ENCODE measurements around the gene SCP2. TPM values are rescaled to one million over a fixed set of nuclear protein-coding genes. Genes with fewer than 3 reads are reported as not detected.
A peak's percentile ranks its signal among the peaks of the same experiment; 100 is the strongest.

The SCP2 gene
- total and polyA plus RNA-seq, 2 of the 4 experiments (the other 2 are of a cell fraction): 70.4 to 83.1 TPM

DNA sequence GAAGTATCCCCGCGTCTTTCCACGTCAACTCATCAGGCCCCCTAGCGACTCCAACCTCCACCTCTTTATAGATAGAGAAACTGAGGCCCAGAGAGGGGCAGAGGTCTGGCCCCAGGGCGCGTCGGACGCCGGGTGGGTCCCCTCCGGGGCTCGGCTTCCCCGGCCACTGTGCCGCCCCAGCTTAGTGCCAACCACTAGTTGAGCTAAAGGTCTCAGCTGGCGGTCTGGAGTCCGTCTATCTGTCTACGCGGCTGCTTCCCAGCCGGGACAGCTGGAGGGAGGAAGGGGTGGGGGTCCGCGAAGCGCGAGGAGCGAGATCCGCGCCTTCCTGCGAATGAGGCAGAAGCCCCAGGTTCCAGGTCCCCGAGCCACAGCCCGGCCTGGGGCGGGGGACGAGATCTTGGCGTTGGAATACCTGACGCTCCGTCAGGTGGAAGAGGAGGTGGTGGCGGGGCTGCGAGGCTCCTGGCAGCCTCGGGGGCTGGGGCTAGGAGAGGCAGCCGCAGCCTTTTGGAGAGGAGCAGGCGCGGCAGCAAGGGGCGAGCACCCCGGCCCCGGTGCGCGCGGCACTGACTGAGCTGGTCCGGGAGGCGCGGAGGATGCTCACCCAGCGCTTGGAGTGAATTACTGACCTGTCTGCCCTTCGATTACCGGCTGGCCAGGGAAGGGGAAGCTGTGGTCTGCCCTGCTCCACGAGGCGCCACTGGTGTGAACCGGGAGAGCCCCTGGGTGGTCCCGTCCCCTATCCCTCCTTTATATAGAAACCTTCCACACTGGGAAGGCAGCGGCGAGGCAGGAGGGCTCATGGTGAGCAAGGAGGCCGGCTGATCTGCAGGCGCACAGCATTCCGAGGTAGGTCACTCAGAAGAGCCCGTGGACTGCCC is 135.9 kb downstream of the SCP2 start (continued):
- TF ChIP-seq FOS (IDR thresholded peaks at IDR 0.05; ENCODE audit: low read depth, low read length): no peak
- no peak for TF ChIP-seq MAZ (IDR thresholded peaks at IDR 0.05; ENCODE audit: borderline replicate concordance, low read depth, low read length)

DNA sequence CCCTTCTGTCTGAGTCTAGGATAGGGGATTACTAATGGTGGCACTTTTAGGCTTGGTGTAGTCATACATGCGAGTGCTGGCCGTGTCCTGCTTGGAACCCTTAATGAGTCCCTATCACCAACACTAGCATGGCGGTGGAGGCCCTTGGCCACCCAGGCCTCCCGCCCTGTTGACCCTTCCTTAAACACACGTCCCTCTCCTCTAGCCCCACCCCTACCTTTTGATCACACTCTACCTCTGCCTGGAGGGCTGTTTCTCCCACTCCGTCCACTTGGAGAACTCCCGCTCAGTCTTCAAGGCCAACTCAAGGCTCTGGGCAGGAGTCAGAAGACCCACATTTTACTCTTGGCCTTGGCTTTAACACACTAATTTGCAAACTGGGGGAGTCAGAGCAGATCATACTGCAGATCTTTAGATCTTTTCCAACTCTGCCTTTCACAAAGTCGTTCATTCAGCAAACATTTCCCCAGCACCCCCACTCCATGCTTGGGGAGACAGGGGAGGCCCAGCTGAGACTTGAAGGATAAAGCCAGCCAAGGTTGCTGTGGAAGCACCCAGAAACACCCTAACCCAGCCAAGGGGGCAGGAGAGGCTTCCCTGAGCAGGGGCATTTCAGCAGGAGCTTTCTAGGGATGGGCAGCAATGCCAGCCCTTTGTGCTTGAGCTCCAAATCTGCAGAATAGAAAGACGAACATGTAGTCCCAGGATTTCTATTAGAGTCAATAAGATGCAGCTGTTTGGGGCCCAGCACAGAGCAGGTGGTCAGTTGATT is 136.9 kb downstream of the SCP2 start:
- Histone ChIP-seq H3K18ac (ENCODE audit: low read depth, low read length) (no peak overlapping the region), H2BK15ac (ENCODE audit: low read depth, low read length) (no peak overlapping the region), H2AFZ (replicated peaks; ENCODE audit: low read length, poor library complexity) (no peak overlapping the region), H4K5ac (ENCODE audit: low read depth, low read length) (no peak overlapping the region), H3K56ac (ENCODE audit: extremely low read depth, insufficient read depth, low read length) (no peak overlapping the region), H3K4me3 (ENCODE audit: insufficient read depth, low read depth, low read length) (no peak overlapping the region), H3K23ac (ENCODE audit: low read depth, low read length) (no peak overlapping the region; the same call in 1 of the 2 replicates), H3K4me2 (ENCODE audit: low read depth, low read length) (no peak overlapping the region), H3K9ac (ENCODE audit: low read depth, low read length) (no peak overlapping the region), H3K14ac (replicated peaks; ENCODE audit: low read depth, low read length) (no peak overlapping the region), H3K27ac (ENCODE audit: insufficient read depth, low read length) (no peak overlapping the region), H4K91ac (ENCODE audit: insufficient read depth, low read depth, low read length) (no peak overlapping the region), H3K36me3 (ENCODE audit: control insufficient read depth, insufficient read depth, low read length) (peaks cover 1% of the 10 kb centered on the region; the same call in 1 of the 2 replicates), H2BK120ac (ENCODE audit: low read depth, low read length) (no peak overlapping the region; the same call in 1 of the 2 replicates), H2AK5ac (ENCODE audit: low read depth, low read length) (peak overlapping the region; percentile 60), H3K79me1 (ENCODE audit: low read depth in 1 of 2, low read length in 2 of 2) (peaks cover 0 to 6% of the 10 kb centered on the region in 2 experiments; a peak in 1 of 4 replicates), H3K9me3 (ENCODE audit: control insufficient read depth, insufficient read depth, low read length) (no peaks in the 10 kb centered on the region), H2BK5ac (ENCODE audit: low read depth, low read length, poor library complexity, severe bottlenecking) (no peak overlapping the region), H3K9me1 (ENCODE audit: insufficient read depth, low read length) (peaks cover 7% of the 10 kb centered on the region; the same call in 1 of the 2 replicates), H4K20me1 (ENCODE audit: insufficient read depth, low read length) (no peaks in the 10 kb centered on the region), H2BK20ac (ENCODE audit: low read depth, low read length) (no peak overlapping the region), H4K8ac (ENCODE audit: low read depth in 2 of 2, low read length in 2 of 2) (no peak overlapping the region), H2AK9ac (replicated peaks; ENCODE audit: low read depth, low read length, poor library complexity) (no peak overlapping the region), H3K4me1 (ENCODE audit: control insufficient read depth, insufficient read depth, low read length) (peaks cover 13% of the 10 kb centered on the region), H3K27me3 (ENCODE audit: control insufficient read depth, insufficient read depth, low read length) (peaks cover 2% of the 10 kb centered on the region; the same call in 1 of the 2 replicates), H3K4ac (ENCODE audit: low read depth, low read length) (no peak overlapping the region; the same call in 1 of the 2 replicates)
- intact Hi-C loops (cut with micrococcal nuclease) (loop anchor here (5.0 kb wide), 2 partner anchors 118 to 133 kb away; partner anchors contain the start of gene CPT2), dilution Hi-C loops (cut with HindIII; ENCODE audit: low sequenced_read_pairs, unreplicated experiment) (no loop called here), in situ Hi-C loops (cut with MboI; ENCODE audit: low sequenced_read_pairs) (no loop called here)
- CTCF ChIA-PET: no interaction called here
- ATAC-seq (ENCODE audit: low read depth) (no peak), DNase-seq (no peak)
- POLR2A ChIA-PET (ENCODE audit: unreplicated experiment): no interaction called here
- no CpG with 5 or more reads among the region's 9 CpGs for WGBS, 2 experiments (ENCODE audit: extremely low coverage in 2 of 2, insufficient read length in 1 of 2)
- TSS peak; percentile 3 for BruUV-seq (replicated peaks)
- TF ChIP-seq CEBPB (IDR thresholded peaks at IDR 0.05; ENCODE audit: low read depth, low read length) (no peak), RAD21 (IDR thresholded peaks at IDR 0.05; ENCODE audit: low read length) (no peak), FOS (IDR thresholded peaks at IDR 0.05; ENCODE audit: low read depth, low read length) (no peak), NFE2L2 (IDR thresholded peaks at IDR 0.05; ENCODE audit: low read depth, low read length) (no peak), SMC3 (IDR thresholded peaks at IDR 0.05; ENCODE audit: low read depth, low read length) (no peak)
- TF ChIP-seq, protein P1, sequence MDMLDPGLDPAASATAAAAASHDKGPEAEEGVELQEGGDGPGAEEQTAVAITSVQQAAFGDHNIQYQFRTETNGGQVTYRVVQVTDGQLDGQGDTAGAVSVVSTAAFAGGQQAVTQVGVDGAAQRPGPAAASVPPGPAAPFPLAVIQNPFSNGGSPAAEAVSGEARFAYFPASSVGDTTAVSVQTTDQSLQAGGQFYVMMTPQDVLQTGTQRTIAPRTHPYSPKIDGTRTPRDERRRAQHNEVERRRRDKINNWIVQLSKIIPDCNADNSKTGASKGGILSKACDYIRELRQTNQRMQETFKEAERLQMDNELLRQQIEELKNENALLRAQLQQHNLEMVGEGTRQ (IDR thresholded peaks at IDR 0.05; ENCODE audit: low read depth, low read length): no peak
- TF ChIP-seq, protein P2, sequence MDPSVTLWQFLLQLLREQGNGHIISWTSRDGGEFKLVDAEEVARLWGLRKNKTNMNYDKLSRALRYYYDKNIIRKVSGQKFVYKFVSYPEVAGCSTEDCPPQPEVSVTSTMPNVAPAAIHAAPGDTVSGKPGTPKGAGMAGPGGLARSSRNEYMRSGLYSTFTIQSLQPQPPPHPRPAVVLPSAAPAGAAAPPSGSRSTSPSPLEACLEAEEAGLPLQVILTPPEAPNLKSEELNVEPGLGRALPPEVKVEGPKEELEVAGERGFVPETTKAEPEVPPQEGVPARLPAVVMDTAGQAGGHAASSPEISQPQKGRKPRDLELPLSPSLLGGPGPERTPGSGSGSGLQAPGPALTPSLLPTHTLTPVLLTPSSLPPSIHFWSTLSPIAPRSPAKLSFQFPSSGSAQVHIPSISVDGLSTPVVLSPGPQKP (IDR thresholded peaks at IDR 0.05; ENCODE audit: borderline replicate concordance, low read depth, low read length): no peak
- TF ChIP-seq, protein P3, sequence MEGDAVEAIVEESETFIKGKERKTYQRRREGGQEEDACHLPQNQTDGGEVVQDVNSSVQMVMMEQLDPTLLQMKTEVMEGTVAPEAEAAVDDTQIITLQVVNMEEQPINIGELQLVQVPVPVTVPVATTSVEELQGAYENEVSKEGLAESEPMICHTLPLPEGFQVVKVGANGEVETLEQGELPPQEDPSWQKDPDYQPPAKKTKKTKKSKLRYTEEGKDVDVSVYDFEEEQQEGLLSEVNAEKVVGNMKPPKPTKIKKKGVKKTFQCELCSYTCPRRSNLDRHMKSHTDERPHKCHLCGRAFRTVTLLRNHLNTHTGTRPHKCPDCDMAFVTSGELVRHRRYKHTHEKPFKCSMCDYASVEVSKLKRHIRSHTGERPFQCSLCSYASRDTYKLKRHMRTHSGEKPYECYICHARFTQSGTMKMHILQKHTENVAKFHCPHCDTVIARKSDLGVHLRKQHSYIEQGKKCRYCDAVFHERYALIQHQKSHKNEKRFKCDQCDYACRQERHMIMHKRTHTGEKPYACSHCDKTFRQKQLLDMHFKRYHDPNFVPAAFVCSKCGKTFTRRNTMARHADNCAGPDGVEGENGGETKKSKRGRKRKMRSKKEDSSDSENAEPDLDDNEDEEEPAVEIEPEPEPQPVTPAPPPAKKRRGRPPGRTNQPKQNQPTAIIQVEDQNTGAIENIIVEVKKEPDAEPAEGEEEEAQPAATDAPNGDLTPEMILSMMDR (conservative IDR thresholded peaks at IDR 0.05; ENCODE audit: low read depth, low read length): no peak
